ENCODE results near the gene ADSS2.
"Not testable (repeated sequence)": the region's sequence is repeated elsewhere in the genome, so short reads cannot be mapped to it uniquely, and the experiment has no call there.

The ADSS2 gene

DNA sequence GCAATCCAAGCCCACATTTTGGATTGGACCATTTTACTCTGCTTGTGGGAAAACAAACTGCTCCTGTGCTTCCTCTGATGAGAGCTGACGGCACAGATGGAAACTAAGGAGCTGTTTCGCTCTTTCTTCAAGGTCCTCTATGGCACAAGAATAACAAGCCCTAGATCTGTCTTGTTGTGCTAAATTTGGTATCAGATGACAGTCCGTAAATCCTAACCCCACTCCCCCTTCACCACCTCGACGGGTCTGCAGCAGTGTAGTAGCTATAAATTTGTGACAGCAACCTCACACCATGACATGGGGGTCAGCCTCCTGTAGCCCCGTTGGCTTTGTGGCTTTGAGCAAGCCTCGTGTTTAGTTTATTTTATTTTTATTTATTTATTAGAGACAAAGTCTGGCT is 85.9 kb downstream of the ADSS2 start:
- no peak for DNase-seq

DNA sequence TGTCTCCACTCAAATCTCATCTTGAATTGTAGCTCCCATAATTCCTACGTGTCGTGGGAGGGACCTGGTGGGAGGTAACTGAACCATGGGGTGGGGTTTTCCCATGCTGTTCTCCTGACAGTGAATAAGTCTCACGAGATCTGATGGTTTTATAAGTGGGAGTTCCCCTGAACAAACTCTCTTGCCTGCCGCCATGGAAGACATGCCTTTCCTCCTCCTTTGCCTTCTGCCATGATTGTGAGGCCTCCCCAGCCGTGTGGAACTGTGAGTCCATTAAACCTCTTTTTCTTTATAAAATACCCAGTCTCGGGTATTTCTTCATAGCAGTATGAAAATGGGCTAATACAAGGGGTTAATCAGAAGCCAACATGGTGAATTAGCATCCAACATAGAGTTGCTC is 86.4 kb downstream of the ADSS2 start:
- not testable (repeated sequence) for DNase-seq

DNA sequence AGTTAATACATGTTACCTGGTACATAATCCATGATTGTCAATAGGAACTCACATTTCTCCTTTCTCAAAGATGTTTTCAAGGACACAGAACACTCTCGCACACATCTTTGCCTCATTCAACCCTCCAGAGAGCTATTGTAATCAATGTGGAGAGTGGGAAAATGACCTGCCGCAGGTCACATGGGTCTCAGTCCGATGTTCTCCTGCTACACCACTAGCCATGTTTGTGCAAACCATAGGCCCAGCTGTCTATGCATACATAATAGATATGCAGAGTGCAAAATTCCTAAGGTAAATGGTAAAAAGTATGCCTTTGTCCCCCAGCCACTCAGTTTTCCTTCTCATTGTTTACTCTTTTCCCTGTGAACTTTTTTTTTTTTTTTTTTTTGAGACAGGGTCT is 89.2 kb downstream of the ADSS2 start:
- no peak for DNase-seq

DNA sequence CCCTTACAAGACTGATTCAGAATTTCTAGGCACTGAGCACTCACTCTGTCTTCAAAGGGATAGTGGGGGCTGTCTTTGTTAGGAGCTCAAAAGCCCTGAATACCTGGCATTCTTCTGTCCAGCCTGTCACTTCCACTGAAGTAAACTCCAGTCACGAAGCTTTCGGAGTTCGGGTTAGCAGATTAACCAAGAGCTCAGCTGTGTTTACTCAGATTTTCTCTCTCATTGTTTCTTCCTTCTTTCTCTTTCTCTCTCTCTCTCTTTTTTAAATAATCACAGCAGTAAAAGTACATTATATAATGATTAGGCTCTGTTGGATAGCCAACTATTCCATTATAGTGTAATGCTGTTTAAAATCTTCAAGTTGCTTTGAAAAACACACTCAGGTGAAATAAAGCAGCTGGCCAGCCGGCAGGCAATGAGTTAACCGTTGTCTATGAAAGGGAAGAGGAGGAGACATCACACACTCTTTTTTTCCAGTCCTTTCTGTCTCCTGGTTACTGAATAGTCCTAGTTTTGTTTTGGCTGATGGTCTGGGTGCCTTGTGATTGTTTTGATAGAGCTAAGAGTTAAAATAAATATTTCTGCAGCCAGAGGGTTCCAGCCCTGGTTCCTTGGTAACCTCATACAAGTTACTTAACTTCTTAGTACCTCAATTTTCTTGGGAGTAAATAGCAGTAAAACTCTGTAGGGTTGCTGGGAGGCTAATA is 89.8 kb downstream of the ADSS2 start:
- DNase-seq, result no peak

Data from amygdala (tissue), 56 donors.